ENCODE results near the gene RAD51B. TPM values are rescaled to one million over a fixed set of nuclear protein-coding genes. Genes with fewer than 3 reads are reported as not detected.

RAD51B gene
- total RNA-seq, 1 experiment from 2014 or later = 20.0 TPM

DNA sequence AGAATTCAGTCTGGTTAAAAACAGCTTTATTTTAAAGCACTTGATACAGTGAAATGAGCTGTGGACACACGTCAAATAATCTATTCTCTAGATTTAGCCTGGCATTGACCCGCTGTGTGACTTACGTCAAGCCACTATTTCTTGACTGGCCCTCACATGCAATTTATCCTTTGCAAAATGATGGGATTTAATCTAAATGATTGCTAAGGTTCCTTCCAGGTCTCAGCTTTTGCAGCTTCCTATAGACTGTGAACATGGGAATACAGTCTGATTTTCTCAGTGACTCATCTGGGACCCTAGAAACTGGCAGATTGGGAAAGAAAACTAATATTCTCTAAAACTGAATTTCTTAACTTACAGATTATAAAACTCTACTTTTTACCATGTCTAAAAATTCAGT, 409.1 kb downstream of the RAD51B start (continued):
- TF ChIP-seq, protein P1, sequence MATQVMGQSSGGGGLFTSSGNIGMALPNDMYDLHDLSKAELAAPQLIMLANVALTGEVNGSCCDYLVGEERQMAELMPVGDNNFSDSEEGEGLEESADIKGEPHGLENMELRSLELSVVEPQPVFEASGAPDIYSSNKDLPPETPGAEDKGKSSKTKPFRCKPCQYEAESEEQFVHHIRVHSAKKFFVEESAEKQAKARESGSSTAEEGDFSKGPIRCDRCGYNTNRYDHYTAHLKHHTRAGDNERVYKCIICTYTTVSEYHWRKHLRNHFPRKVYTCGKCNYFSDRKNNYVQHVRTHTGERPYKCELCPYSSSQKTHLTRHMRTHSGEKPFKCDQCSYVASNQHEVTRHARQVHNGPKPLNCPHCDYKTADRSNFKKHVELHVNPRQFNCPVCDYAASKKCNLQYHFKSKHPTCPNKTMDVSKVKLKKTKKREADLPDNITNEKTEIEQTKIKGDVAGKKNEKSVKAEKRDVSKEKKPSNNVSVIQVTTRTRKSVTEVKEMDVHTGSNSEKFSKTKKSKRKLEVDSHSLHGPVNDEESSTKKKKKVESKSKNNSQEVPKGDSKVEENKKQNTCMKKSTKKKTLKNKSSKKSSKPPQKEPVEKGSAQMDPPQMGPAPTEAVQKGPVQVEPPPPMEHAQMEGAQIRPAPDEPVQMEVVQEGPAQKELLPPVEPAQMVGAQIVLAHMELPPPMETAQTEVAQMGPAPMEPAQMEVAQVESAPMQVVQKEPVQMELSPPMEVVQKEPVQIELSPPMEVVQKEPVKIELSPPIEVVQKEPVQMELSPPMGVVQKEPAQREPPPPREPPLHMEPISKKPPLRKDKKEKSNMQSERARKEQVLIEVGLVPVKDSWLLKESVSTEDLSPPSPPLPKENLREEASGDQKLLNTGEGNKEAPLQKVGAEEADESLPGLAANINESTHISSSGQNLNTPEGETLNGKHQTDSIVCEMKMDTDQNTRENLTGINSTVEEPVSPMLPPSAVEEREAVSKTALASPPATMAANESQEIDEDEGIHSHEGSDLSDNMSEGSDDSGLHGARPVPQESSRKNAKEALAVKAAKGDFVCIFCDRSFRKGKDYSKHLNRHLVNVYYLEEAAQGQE (IDR thresholded peaks at IDR 0.05; ENCODE audit: low read depth) = no peak
- TF ChIP-seq EZH2 (IDR thresholded peaks at IDR 0.05) (no peak), JUND (IDR thresholded peaks at IDR 0.05) (no peak), EZH2phosphoT487 (IDR thresholded peaks at IDR 0.05; ENCODE audit: borderline replicate concordance) (no peak), SP1 (IDR thresholded peaks at IDR 0.05; ENCODE audit: low read depth) (no peak), POLR2AphosphoS5 (IDR thresholded peaks at IDR 0.05; ENCODE audit: low read depth, low read length) (no peak), SIN3A (IDR thresholded peaks at IDR 0.05; ENCODE audit: low read depth) (no peak), ELF1 (IDR thresholded peaks at IDR 0.05; ENCODE audit: borderline replicate concordance, low read depth) (no peak)

DNA sequence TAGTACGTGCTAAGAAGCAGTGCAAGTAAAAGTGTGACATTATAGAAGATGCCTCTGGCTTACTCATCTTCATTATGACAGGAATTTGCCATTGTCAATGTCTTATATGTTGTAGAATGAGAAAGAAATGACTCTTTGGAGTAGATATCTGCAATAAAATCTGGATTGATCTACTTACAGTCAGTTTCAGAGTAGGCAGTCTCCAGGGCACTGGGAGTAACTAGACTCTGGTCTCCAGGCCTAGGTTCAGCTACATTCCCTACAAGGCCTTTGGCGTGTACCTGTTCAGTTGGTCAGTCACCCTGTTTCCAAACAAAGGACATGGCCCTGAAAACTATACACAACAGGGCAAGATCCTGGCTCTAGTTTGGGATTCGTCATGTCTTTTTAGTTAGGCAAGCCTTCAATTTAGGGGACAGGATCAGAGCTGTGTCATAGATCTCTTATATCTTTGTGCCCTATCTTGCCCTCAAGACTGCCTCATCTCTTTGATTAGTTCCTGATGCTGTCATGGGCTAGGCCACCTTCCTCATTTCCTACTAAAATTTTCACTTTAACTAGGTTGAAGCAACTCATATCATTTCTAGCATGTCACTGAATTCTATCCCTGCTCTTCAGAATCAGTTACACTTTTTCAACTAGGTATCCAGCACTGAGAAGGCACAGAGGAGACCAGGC, 410.0 kb downstream of the RAD51B start:
- BruUV-seq (replicated peaks) = no TSS peak
- TF ChIP-seq, protein P1 (IDR thresholded peaks at IDR 0.05; ENCODE audit: low read depth) = no peak
- TF ChIP-seq ZNF274 (IDR thresholded peaks at IDR 0.05; ENCODE audit: low read depth, low read length) = no peak
- TF ChIP-seq, protein P2, sequence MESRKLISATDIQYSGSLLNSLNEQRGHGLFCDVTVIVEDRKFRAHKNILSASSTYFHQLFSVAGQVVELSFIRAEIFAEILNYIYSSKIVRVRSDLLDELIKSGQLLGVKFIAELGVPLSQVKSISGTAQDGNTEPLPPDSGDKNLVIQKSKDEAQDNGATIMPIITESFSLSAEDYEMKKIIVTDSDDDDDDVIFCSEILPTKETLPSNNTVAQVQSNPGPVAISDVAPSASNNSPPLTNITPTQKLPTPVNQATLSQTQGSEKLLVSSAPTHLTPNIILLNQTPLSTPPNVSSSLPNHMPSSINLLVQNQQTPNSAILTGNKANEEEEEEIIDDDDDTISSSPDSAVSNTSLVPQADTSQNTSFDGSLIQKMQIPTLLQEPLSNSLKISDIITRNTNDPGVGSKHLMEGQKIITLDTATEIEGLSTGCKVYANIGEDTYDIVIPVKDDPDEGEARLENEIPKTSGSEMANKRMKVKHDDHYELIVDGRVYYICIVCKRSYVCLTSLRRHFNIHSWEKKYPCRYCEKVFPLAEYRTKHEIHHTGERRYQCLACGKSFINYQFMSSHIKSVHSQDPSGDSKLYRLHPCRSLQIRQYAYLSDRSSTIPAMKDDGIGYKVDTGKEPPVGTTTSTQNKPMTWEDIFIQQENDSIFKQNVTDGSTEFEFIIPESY (IDR thresholded peaks at IDR 0.05; ENCODE audit: extremely low read depth, insufficient replicate concordance, low read length) = no peak
- TF ChIP-seq FOSL1 (IDR thresholded peaks at IDR 0.05; ENCODE audit: low read depth) = no peak
- TF ChIP-seq, protein P3, sequence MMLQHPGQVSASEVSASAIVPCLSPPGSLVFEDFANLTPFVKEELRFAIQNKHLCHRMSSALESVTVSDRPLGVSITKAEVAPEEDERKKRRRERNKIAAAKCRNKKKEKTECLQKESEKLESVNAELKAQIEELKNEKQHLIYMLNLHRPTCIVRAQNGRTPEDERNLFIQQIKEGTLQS (IDR thresholded peaks at IDR 0.05) = no peak
- TF ChIP-seq SIN3A (IDR thresholded peaks at IDR 0.05; ENCODE audit: low read depth) = no peak
- TF ChIP-seq POLR2AphosphoS5 (IDR thresholded peaks at IDR 0.05; ENCODE audit: low read depth, low read length) = no peak
- TF ChIP-seq, protein P4, sequence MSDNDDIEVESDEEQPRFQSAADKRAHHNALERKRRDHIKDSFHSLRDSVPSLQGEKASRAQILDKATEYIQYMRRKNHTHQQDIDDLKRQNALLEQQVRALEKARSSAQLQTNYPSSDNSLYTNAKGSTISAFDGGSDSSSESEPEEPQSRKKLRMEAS (IDR thresholded peaks at IDR 0.05) = no peak
- no peak for TF ChIP-seq ZFX (IDR thresholded peaks at IDR 0.05)
- no peak for TF ChIP-seq CBX3 (IDR thresholded peaks at IDR 0.05; ENCODE audit: low read depth)
- Histone ChIP-seq H2AFZ (ENCODE audit: low read depth, low read length, poor library complexity, severe bottlenecking) (no peak overlapping the region), H4K20me1 (ENCODE audit: insufficient read depth) (no peaks in the 10 kb centered on the region), H3K27ac (ENCODE audit: low read depth, low read length) (no peak overlapping the region; the same call in 1 of the 2 replicates), H3K27me3 (ENCODE audit: insufficient read depth, low read length) (no peaks in the 10 kb centered on the region), H3K9me3 (ENCODE audit: control insufficient read depth in 1 of 2, insufficient read depth in 1 of 2, low read depth in 1 of 2, low read length in 2 of 2) (no peaks in the 10 kb centered on the region), H3K36me3 (ENCODE audit: control insufficient read depth in 1 of 2, insufficient read depth in 2 of 2, low read length in 2 of 2) (no peaks in the 10 kb centered on the region), H3K4me3 (replicated peaks in 1 of 2; ENCODE audit: low read depth in 1 of 2, low read length in 2 of 2) (no peak overlapping the region), H3K9ac (ENCODE audit: low read length) (no peak overlapping the region), H3K9me2 (ENCODE audit: insufficient read depth) (no peaks in the 10 kb centered on the region), H3K79me2 (ENCODE audit: insufficient read depth, low read length) (no peaks in the 10 kb centered on the region), H3K4me2 (ENCODE audit: low read length) (no peak overlapping the region), H3K4me1 (ENCODE audit: control insufficient read depth in 1 of 2, insufficient read depth in 2 of 2, low read length in 2 of 2) (peaks cover 30 to 42% of the 10 kb centered on the region in 2 experiments)
- DNase-seq (ENCODE audit: low read depth, low spot score) (no peak), ATAC-seq (no peak)
- ChIA-PET RAD21 (ENCODE audit: low non-redundant PET in 1 of 2, low total read pairs in 2 of 2, uncharacterized antibody in 2 of 2, unreplicated experiment in 2 of 2) (no interaction called here), CTCF (no interaction called here), POLR2A (no interaction called here)
- intact Hi-C loops (cut with micrococcal nuclease) = no loop called here

Measured in HCT116 (cell line).